Ishikawa (cell line): ENCODE measurements around the gene ACSS1.

Experiments
- CEBPB ChIP-seq: IDR thresholded peaks from 2 replicates; pipeline ENCODE4 v1.6.1; 2012
- EGR1 ChIP-seq: IDR thresholded peaks from 2 replicates; pipeline ENCODE4 v1.6.1; 2012
- FOXM1 ChIP-seq: IDR thresholded peaks from 2 replicates; pipeline ENCODE4 v1.6.1; 2012; ENCODE audit warnings: low read depth, borderline replicate concordance
- NFIC ChIP-seq: IDR thresholded peaks from 2 replicates; pipeline ENCODE4 v1.6.1; 2012
- RAD21 ChIP-seq: IDR thresholded peaks from 2 replicates; pipeline ENCODE4 v1.6.1; 2012; ENCODE audit warnings: low read depth
- REST ChIP-seq: IDR thresholded peaks from 2 replicates; pipeline ENCODE4 v1.6.1; 2012; ENCODE audit warnings: low read depth, mild to moderate bottlenecking
- TAF1 ChIP-seq: IDR thresholded peaks from 2 replicates; pipeline ENCODE4 v1.6.1; 2012; ENCODE audit warnings: low read depth, mild to moderate bottlenecking

- TF ChIP-seq NFIC = no peak
- TF ChIP-seq RAD21 = no peak
- TF ChIP-seq EGR1 = no peak
- TF ChIP-seq FOXM1 = no peak
- no peak for TF ChIP-seq TAF1
- TF ChIP-seq CEBPB = no peak
- TF ChIP-seq REST = no peak
These were observed 45.2 kb downstream of the ACSS1 start for GRCh38 chr20:25012616-25013189.
